Measurements from ENCODE around the gene CACNB2. TPM values are rescaled to one million over a fixed set of nuclear protein-coding genes. Genes with fewer than 3 reads are reported as not detected.

CACNB2 gene
- total RNA-seq, 1 experiment from 2014 or later, result 34.1 TPM

- no TSS peak for BruUV-seq (replicated peaks)
- no peaks in the 10 kb centered on the region for H3K9me3 ChIP-seq (ENCODE audit: low read depth, low read length, poor library complexity, severe bottlenecking)
- no peaks in the 10 kb centered on the region for H3K27me3 ChIP-seq (replicated peaks; ENCODE audit: insufficient read depth, low read depth, low read length, poor library complexity)
- H3K4me3 ChIP-seq (ENCODE audit: low read depth, low read length, poor library complexity, severe bottlenecking), result no peak overlapping the region
- no peak overlapping the region for H3K27ac ChIP-seq (ENCODE audit: low read depth, low read length, poor library complexity, severe bottlenecking)
- H3K4me1 ChIP-seq (ENCODE audit: insufficient read depth, low read length, poor library complexity, severe bottlenecking), result peaks cover 9% of the 10 kb centered on the region
- CTCF ChIA-PET, result no interaction called here
- H3K36me3 ChIP-seq (ENCODE audit: insufficient read depth, low read length, poor library complexity, severe bottlenecking), result no peaks in the 10 kb centered on the region
- no peak for TF ChIP-seq EZH2 (IDR thresholded peaks at IDR 0.05; ENCODE audit: borderline replicate concordance, low read depth, low read length, poor library complexity, severe bottlenecking)
- TF ChIP-seq, protein P1, sequence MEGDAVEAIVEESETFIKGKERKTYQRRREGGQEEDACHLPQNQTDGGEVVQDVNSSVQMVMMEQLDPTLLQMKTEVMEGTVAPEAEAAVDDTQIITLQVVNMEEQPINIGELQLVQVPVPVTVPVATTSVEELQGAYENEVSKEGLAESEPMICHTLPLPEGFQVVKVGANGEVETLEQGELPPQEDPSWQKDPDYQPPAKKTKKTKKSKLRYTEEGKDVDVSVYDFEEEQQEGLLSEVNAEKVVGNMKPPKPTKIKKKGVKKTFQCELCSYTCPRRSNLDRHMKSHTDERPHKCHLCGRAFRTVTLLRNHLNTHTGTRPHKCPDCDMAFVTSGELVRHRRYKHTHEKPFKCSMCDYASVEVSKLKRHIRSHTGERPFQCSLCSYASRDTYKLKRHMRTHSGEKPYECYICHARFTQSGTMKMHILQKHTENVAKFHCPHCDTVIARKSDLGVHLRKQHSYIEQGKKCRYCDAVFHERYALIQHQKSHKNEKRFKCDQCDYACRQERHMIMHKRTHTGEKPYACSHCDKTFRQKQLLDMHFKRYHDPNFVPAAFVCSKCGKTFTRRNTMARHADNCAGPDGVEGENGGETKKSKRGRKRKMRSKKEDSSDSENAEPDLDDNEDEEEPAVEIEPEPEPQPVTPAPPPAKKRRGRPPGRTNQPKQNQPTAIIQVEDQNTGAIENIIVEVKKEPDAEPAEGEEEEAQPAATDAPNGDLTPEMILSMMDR (conservative IDR thresholded peaks at IDR 0.05; ENCODE audit: low read depth, low read length), result no peak
- intact Hi-C loops (cut with micrococcal nuclease; ENCODE audit: unreplicated experiment), result no loop called here
- DNase-seq (ENCODE audit: low spot score), result no peak
- POLR2A ChIA-PET (ENCODE audit: low non-redundant PET), result no interaction called here
Measured at GRCh38 chr10:18334116-18334867, 194.1 kb downstream of the CACNB2 start.

DNA sequence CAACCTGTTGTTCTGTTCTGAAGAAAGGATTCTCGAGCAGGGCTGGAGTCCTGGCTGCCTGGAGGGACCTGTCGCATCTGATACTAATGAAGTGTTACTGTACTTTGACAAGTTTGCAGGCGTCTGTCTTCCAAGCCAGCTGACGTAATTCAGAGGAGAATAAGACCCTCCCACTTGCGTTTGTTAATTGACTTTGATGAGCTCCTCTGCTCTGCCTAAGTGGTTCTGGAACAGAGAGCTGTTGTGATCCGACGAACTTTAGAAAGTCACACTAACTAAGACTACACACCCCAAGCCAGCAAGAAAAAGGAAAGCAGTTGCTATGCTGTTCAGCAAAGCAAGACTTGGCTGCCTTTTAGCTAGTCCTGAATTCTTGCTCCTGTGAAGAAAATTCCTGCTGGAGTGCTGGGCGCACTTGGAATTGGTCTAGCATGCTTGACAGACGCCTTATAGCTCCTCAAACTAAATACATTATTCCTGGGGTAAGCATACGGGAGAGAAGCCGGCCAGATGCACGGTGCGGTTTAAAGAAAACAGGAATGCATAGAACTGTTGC, 200.3 kb downstream of the CACNB2 start:
- Histone ChIP-seq H3K4me3 (ENCODE audit: low read depth, low read length, poor library complexity, severe bottlenecking) (no peak overlapping the region), H3K4me1 (ENCODE audit: insufficient read depth, low read length, poor library complexity, severe bottlenecking) (peaks cover 18% of the 10 kb centered on the region)
- CTCF ChIA-PET, result no interaction called here

GRCh38 chr10:18341055-18341454, 200.8 kb downstream of the CACNB2 start:
- H3K27ac ChIP-seq (ENCODE audit: low read depth, low read length, poor library complexity, severe bottlenecking), result peak overlapping the region; percentile 8
- DNase-seq (ENCODE audit: low spot score), result no peak
- no peaks in the 10 kb centered on the region for H3K36me3 ChIP-seq (ENCODE audit: insufficient read depth, low read length, poor library complexity, severe bottlenecking)
- H3K4me1 ChIP-seq (ENCODE audit: insufficient read depth, low read length, poor library complexity, severe bottlenecking), result peaks cover 18% of the 10 kb centered on the region
- ChIA-PET CTCF (no interaction called here), POLR2A (ENCODE audit: low non-redundant PET) (no interaction called here)
- no peaks in the 10 kb centered on the region for H3K27me3 ChIP-seq (replicated peaks; ENCODE audit: insufficient read depth, low read depth, low read length, poor library complexity)
- no peaks in the 10 kb centered on the region for H3K9me3 ChIP-seq (ENCODE audit: low read depth, low read length, poor library complexity, severe bottlenecking)
- BruUV-seq (replicated peaks), result no TSS peak
- TF ChIP-seq, protein P1 (conservative IDR thresholded peaks at IDR 0.05; ENCODE audit: low read depth, low read length), result no peak
- TF ChIP-seq EZH2 (IDR thresholded peaks at IDR 0.05; ENCODE audit: borderline replicate concordance, low read depth, low read length, poor library complexity, severe bottlenecking), result no peak
- intact Hi-C loops (cut with micrococcal nuclease; ENCODE audit: unreplicated experiment), result no loop called here
- no peak overlapping the region for H3K4me3 ChIP-seq (ENCODE audit: low read depth, low read length, poor library complexity, severe bottlenecking)

More for the DNA sequence above, 200.3 kb downstream of the CACNB2 start:
- TF ChIP-seq, protein P1 (conservative IDR thresholded peaks at IDR 0.05; ENCODE audit: low read depth, low read length), result no peak
- TF ChIP-seq EZH2 (IDR thresholded peaks at IDR 0.05; ENCODE audit: borderline replicate concordance, low read depth, low read length, poor library complexity, severe bottlenecking), result no peak
- H3K9me3 ChIP-seq (ENCODE audit: low read depth, low read length, poor library complexity, severe bottlenecking), result no peaks in the 10 kb centered on the region
- peak overlapping the region; percentile 8 for H3K27ac ChIP-seq (ENCODE audit: low read depth, low read length, poor library complexity, severe bottlenecking)
- H3K27me3 ChIP-seq (replicated peaks; ENCODE audit: insufficient read depth, low read depth, low read length, poor library complexity), result no peaks in the 10 kb centered on the region
- POLR2A ChIA-PET (ENCODE audit: low non-redundant PET), result no interaction called here
- peak; percentile 14 for DNase-seq (ENCODE audit: low spot score)
- H3K36me3 ChIP-seq (ENCODE audit: insufficient read depth, low read length, poor library complexity, severe bottlenecking), result no peaks in the 10 kb centered on the region
- intact Hi-C loops (cut with micrococcal nuclease; ENCODE audit: unreplicated experiment), result no loop called here
- no TSS peak for BruUV-seq (replicated peaks)
